Superior temporal gyrus (tissue), 1 donor: ENCODE measurements around the gene ARF3.

Source experiments
- DNase-seq: peaks from one replicate; pipeline ENCODE4 v3.0.0-alpha.2; 2016; ENCODE audit errors: extremely low spot score

Gene ARF3

DNA sequence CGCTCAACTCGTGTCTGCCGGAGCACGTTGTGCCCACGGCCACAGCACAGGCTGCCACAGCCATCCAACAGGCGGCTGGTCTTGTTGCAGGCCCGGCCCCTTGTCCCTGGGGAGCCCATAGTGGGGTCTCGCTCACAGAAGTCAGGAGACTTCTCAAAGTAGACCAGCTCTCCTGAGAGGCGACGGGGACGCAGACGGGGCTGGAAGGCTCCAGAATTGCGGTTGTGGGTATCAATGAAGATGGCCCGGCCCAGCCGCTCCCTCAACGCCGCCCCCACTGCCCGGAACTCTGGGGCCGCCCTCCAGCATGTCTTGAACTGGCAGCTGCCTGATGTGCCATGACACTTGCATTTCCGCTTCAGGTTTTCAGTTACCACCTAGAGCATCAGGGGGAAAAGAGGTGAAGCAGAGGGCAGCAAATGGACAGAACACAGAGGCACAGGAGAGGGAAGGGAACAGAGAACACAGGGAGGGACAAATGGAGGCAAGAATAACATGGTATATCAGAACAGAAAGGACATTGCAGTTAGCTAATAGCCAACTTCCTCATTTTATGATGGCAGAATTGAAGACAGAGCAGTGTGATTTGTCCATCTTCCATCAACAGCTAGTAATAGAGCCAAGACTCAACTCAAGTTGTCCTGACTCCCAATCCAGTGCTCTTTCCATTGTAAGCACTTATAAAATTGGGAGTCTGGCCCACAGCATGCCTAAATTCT lies 9.0 kb upstream of the ARF3 start:
- DNase-seq: no peak

DNA sequence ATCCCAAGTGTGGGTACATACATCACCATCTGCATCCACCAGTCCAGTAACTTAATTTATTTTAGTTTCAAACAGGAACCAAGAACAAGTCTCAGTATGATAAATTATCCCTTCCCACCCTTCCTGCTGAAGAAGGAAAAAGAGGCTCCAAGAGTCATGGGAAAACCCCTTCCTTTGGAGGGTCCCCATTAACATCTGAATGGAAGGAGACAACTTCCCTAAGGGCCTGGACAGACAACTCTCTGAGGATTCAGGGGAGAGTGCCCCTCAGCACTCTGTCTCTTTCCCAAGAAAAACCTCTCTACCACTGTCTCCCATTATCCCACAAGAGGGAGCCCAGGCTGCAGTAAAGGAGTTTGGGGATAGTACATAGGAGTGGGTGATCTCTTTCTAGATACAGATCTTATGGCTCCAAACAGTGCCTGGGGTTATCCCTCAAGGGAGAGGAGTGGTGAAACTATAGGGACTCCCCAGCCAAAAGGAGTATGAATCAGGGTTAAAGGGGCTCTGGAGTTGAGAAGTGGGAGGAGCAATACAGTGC lies 8.1 kb upstream of the ARF3 start:
- DNase-seq: no peak

DNA sequence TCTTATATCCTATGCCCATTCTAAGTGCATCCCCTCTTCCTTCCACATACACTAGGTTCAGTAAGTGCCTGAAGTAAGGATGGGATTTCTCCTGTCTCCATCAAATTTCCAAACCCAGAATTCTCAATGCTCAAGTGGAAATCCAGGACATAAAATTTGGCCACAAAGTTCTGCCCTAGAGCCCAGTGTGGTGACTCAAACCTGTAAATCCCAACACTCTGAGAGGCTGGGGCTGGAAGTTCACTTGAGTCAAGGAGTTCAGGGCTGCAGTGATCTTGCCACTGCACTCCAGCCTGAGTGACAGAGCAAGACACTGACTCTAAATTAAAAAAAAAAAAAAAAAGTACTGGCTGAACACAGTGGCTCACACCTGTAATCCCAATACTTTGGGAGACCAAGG lies 4.5 kb upstream of the ARF3 start:
- DNase-seq: no peak

DNA sequence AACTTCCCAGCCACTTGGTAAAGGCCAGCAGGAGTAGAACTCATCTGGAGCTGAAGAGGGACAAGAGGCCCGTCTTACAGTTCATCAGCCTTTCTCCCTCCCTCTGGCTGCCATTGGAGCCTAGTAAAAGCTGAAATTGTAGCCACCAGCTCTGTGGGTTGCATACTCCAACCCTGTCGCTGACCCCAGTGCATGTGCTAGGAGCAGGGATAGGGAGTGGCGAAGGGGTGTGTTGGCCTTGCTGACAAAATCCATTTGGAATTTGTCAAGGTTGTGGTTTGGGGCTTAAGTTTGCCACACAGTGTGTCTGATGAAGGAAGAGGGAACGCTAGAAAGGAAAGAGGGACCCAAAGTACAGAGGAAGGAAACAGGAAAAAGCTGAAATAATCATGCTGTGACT lies 4.0 kb upstream of the ARF3 start:
- DNase-seq: no peak

DNA sequence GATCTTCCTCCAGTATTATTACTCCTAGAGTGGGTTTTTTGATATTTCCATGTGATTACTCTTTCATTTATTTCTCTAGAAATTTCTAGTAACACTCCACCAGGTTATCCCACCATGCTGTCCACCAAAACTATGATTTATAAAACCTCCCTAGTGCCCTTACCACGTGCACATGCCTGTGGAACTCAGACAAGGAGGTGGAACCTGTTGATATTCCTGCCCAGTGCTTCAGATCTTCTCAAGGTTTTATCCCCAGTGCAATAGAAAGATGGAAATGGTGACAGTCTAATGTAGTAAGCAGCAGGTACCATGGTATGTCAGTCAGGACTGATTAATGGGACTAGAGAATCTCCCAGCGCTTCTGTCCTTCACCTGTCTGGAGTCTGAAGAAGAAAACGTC lies 3.5 kb upstream of the ARF3 start:
- DNase-seq: no peak

DNA sequence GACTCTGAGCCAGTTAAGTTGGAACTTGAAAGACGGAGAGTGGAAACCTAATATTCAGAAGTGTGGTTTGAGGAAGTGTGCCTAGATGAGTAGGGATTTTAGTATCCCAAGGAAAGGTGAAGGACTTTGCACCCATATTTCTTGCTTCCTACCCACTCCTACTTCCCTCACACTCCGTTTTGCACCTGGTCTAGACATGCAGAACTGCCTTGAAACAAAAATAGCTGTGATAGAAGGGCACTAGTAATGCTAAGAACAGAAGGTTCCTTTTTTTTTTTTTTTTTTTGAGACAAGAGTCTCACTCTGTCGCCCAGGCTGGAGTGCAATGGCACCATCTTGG lies 732 bp upstream of the ARF3 start:
- DNase-seq: peak; percentile 25

DNA sequence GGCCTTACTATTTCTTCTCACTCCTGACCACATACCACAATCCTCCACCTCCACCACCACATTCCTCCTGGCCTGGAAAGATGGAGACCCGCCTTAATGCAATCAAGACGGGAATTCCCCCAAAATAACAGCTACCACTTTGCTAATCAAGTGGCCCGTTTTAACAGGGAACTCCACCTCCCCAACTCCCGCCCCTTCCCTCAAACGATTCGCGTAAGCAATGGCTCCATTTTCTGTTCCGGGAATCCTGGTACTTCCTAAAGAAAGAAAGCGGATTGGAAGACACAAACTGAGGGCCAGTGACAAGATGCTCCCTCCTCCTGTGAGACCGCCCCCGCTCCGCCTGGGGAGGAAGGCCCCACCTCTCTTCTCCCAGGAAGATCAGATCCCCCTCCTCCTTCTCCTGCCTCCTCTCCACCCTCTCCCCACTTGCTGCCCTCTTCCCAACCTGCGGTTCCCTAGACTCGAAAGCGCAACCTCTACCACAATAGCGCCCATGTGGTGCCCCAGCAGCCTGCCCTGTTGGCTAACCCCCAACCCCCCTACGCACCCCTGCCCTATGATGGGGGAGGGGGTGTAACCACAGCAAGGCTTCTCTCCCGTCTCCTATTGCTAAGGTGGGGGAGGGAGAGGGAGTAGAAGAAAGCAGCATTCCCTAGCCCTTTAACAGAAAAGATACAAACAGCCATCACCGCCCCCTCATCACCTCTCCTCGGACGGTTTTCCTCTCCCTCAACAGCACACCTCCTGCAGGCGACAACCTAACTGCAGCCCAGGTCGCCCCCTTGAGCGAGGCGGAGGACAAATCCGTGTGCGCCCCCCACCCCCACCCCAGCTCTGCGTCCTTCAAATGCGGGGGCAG lies 777 bp downstream of the ARF3 start:
- DNase-seq: peak; percentile 80

DNA sequence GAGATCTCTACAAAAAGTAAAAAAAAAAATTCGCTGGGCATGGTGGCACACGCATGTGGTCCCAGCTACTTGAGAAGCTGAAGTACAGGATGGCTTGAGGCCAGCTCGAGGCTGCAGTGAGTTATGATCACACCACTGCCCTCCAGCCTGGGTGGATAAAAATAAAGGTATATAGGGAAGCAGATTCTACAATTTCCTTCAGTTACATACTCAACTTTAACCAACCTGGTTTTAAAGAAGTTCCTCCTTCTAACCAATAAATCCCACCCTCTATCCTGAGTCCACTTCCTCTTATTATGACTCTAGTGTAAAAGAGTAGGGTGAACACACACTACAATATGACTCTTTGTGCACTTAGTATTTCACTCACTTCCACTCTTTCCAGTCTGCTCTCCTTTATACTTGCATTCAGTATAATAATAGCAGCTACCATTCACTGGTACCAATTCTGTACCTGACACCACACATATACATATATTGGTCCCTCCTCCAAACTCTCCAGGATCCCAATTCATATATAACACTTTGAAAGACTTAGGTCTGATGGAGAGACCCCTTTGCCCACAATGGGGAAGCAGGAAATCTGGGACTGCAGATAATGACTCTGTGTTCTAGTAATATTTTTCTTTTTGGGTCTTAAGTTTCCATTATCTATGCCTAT lies 2.3 kb downstream of the ARF3 start:
- DNase-seq: no peak

DNA sequence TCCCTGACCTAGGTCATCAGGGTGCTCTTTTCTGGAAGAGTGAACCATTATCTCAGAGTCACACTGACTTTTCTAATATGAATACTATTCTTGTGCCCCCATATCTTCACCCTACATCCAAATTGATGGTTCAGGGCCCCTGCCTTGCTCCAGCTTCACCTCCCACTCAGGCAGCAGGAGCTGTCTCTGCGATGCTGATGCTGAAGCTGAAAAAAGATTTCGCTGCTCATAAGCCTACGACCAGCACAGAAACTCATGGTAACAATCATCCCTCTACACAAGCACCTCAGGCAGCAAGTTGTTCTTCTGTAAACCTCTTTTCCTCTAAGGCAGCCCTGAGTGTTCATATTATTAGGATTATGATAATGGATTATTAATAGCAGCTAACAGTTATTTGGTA lies 3.2 kb downstream of the ARF3 start:
- DNase-seq: no peak

DNA sequence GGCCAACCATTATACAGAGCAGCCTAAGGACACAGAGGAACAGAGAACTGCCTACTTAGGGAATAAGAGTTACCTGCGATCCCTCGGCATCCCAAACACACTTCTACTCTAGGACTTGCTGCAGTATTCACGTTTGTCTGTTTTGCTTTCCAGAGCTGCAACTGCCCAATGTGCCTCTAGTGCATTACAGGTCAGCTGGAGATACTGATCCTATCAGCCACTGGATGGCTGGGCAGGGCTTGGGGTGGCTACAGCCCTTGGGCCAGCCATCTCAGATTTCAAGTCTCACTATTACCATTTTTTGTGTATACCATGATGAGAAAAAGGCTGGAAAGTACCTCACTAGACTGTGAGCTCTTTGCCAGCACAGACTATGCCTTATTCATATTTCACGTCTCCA lies 4.6 kb downstream of the ARF3 start:
- DNase-seq: no peak

DNA sequence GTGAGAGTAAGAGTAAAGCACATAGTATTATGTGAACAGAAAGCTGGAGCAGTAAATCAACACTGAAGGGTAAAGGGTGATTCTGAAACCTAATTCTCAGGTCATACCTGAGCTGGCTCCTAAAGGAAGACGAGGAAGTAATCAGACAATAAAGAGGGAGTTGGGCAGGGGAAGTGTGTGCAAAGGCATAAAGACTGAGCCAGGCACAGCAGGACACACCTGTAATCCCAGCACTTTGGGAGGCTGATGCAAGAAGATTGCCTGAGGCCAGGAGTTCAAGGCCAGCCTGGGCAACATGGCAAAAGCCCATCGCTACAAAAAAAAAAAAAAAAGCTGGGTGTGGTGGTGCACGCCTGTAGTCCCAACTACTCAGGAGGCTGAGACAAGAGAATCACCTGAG lies 9.6 kb downstream of the ARF3 start:
- no peak for DNase-seq

DNA sequence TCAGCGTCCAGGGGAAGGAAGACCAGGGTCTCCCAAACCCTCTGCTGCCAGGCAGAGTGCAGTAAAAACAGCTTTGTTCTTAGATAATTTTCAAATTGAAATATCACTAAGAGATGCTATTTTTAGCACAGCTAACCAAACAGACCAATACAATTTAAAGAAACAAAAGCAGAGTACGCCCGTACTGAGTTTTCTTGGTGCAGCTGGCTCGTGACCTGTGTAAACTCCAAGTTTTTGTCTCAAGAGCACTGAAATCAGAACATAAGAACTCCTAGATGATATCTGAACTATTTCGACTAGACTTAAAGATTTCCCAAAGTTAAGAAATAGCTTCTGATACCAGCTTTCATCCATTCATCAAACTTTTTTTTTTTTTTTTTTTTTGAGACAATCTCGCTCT lies 10.3 kb downstream of the ARF3 start:
- DNase-seq: no peak

DNA sequence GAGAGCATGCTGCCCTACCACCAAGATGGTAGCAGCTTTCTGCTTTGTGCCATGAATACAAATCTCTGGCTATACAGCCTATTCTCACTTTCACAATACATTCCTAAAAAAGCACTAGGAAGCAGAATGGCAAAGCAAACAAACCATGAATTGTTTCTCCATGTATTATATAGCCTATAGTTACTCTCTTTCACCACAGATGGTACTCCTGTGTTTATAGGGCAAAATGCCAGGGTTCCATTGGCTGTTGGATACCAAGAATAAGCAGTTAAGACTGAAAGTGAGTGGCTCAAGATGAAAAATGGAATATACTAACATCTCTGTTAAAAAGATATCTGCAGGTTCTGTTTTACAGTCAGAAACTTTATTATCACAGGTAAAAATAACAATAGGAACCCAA lies 11.1 kb downstream of the ARF3 start:
- DNase-seq: peak; percentile 69

DNA sequence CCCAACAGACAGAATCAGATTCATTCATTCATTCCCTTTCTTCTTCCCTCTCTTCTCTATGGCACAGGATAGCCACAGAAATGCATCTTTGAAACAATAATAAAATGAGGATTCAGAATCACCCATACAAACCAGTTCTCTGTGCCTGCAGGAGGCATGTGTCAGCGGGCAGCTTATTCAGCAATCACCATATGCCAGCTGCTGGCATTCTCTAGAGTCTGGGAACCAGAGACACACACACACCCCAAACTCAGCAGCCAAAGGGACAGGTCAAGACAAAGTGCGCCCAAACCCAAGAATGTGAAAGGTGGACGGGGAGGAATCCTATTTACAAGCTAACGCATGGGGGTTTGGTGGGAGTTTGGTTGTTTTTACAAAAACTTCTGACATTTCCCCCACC lies 14.1 kb downstream of the ARF3 start:
- DNase-seq: no peak

DNA sequence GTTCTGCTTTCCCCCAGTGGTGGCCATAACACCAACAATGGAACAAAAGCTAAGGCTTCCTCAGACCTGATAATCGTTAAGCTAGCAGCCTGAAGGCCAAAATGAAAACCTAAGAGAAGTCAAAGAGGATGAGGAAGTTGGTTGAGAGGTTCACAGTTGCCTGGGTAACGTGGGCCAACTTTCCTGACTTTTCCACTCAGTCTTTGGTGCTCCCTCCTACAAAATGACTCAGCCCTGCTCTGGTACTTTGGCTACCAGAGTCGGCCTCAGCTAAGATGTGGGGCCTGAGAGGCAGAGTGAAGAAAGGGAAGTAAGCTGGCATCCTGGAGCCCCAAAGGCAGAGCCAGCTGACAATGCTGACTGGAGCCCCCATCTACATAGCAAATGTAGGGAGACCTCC lies 17.1 kb downstream of the ARF3 start:
- no peak for DNase-seq

DNA sequence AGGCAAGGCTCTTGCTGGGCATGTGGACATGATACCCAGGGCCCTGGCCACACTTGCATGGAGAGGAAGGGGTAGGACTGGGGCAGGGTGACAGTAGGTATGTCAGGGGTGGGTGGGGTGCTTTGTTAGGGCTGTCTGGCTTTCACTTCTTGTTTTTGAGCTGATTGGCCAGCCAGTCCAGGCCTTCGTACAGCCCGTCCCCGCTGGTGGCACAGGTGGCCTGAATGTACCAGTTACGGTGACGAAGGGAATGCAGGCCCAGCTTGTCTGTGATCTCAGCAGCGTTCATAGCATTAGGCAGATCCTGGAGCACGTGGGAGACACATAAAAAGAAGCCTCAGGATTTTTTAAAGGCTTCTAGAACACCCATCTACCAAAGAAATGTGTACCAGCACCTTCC lies 18.5 kb downstream of the ARF3 start:
- DNase-seq: no peak

DNA sequence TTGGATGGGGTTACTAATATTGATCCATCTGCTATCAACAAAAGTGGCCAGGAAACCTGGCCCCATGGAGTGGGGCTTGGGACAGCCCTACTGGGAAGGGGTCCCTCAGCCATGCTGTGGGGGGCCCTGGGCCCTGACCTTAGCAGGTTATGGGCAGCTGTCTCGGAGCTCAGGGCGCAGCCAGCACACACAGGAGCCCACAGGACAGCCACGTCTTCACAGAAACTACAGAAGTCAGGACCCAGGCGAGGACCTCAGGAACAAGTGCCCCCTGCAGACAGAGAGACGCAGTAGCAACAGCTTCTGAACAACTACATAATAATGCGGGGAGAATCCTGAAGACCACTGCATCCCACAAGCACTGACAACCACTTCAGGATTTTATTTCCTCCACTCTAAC lies 20.1 kb downstream of the ARF3 start:
- DNase-seq: no peak

DNA sequence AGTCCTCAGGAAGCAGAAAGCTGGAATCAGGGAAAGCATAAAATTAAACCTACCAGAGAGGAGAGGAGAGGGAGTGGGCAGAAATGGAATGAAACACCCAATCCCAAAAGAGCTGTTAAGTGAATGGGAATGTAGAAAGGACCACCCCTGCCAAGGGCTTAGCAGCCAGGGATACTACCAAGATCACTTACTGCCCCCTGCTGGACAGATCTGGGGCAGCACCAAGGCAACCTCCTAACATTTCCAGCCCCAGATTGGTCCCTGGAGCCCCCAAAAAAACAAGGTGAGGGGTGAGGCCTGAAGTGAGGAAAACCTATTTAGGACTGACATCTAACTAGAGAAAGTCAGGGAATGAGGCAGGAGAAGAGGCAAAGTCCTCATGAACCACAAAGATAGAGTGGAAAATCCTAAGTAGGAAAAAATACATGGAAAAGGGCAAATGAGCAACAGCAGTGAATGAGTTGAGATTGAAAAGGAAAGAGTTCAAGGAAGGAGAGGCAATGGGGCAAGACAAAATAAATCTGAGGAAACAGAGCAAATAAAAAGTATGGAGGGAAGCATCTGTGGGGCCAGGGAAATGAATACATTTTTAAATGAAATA lies 20.8 kb downstream of the ARF3 start:
- DNase-seq: peak; percentile 86

DNA sequence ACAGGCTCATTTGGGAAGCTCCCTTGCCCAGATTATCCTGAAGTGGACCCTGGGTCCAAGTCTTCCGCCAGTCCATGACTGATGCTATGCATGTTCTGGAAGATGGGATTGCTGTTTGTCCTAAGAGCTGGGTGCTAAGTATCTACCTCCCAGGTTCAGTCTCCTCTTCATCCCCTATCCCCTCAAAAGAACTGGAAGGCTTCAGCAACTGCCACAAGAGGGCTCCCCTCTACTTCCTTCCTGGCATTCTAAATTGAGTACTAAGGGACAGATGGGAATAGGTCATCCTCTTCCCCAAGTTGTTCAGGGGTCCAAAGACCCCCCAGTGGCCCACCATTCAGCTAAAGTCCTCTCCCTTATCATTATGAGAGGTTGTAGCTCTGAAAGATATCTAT lies 23.0 kb downstream of the ARF3 start:
- DNase-seq: no peak

DNA sequence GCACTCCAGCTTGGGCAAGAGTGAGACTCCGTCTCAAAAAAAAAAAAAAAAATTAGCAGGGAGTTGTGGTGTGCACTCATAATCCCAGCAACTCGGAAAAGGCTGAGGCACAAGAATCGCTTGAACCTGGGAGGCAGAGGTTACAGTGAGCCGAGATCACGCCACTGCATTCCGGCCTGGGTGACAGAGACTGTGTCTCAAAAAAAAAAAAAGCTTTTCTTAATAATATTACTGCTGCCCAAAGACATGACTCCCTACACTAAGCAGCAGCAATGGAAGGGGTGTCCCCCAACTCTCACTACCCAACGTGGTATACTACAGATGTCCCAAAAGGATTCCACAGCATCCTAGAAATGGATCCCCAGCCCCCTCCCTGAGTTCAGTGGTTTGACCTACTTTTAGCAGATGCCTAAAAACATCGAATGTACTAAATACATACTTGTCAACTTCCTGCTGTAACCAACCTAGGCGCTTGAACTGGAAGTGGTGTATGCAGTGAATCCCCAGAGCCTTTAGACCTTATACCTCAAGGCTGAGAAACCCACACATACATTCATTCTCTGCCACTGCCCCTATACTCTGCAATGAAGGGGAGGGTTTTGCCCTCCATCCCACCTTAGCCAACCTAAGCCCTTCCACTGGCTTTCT lies 23.5 kb downstream of the ARF3 start:
- no peak for DNase-seq

DNA sequence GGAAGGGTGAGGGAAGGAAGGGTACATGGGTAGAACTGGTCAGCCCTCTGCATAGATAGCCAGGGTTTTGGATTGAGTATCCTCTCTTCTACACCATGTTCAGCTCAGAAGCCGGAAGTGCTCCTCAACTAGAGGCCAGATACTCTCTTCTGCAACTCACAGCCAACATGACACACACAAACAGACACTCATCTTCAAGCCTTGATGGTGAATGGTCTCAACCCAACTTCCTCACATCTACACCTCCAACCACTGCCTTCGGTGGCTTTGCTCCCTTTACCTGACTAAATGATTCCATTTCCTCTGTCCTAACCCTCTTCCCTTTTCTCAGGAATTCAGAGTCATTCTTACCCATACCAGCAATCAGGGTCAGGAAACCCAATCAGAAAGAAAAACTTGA lies 24.4 kb downstream of the ARF3 start:
- no peak for DNase-seq

DNA sequence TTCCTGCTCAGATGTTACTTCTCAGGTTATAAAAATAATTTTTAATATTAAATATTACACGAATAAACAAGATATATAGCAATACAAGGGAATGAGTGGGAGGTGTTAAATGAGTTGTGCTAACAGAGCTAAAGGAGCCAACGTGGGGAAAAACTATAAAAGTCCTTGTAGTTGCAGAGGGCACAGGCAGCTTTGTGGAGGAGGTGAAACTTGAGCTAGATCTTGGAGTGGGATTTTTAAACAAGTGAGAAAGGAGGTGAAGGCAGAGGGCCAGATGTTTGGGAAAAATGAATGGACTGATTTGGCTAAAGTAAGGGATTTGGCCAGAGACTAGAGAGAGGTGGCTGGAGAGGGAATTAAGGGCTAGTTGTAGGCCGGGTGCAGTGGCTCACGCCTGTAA lies 26.8 kb downstream of the ARF3 start:
- DNase-seq: no peak
